Epidermal melanocyte (primary cell): ENCODE measurements around the gene HERC3.

Experiments used
- DNase-seq: peaks from one replicate; pipeline ENCODE4 v3.0.0; 2011; ENCODE audit warnings: low spot score; ENCODE audit not compliant: insufficient read length

Gene HERC3

DNA sequence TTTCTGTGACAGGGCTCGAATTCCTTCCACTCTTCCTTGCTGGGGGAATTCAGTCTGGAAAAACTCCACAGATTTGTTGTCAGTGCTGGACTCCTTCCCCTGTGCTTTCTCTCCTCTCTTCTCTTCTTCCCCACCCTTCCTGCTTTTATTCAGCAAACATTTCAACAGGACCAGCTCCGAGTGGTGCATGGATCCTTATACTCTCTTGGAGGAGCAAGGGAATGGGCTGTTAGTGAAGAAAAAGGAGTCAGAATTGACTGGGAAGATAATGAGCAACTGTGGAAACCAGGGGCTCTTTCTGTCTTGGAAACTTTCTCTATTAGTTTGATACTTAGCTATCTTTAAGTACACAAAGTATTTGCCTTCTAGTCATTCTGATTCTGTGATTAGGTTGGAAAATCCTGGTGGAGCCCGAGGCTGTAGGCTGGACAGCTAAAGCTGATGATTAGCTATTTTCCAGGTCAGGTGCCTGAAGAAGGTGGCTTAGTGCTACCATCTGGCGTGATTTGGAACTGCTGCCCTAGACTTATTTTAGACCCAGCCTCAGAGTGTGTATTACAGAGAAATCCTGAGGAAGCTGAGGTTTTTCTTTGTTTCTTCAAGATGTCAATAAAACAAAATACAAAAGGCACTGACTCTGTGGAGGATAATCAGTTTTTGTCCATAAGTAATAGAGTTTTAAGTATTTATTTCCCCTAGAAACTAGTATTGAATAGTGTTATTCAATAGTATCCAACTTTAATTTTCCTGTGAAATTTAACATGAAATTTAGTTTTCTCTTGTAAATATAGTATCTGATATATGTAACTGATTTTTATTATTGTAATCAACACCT lies 67.0 kb downstream of the HERC3 start:
- DNase-seq, result peak; percentile 38

DNA sequence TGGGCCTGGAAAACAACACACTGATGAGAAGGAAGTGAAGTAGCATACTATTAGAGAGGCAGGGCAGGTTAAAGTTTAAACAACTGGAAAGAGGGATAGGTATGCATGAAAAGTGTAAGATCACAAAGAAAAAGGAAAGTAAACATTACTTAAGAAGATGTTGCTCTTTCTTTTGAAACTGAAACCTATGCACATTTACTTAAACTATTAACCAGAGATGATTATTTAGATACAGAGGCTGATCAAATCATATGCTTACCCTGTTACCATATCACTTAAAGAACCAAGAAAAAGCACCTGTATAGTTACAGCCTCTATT lies 67.6 kb downstream of the HERC3 start:
- no peak for DNase-seq

DNA sequence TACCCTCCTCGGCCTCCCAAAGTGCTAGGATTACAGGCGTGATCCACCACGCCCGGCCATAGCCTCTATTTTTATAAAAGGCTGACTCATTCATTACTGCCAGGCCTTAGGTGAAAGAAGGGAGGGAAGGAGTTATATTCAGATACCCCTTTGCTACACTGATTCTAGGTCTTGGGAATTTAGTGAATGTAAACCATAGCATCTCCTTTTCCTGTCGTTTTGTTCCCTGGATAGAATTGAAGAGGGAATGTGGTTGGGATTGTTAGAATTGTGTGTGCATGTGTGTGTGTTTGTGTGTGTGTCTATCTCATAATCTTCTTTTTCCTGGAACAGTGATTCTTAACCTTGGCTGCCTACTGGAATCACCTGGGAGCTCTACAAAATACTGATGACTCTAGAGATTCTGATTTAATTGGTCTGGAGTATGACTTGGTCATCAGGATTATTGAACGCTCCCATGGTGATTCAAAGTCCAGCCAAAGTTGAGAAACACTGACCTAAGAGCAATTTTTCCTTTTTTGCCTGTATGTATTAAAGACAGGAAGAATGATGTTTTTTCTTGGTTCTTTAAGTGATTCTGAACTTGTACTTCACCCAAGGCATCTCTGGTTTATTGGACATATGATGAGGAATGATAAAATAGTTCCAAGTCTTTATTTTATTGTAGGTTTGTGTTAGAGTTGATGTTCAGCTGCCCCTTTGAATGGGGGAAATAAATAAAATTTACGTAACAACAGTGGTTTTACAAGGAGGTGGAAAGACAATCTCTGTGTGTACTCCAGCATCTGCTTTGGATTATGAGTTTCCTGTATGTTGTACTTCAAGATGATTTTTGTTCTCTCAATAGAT lies 68.4 kb downstream of the HERC3 start:
- no peak for DNase-seq

DNA sequence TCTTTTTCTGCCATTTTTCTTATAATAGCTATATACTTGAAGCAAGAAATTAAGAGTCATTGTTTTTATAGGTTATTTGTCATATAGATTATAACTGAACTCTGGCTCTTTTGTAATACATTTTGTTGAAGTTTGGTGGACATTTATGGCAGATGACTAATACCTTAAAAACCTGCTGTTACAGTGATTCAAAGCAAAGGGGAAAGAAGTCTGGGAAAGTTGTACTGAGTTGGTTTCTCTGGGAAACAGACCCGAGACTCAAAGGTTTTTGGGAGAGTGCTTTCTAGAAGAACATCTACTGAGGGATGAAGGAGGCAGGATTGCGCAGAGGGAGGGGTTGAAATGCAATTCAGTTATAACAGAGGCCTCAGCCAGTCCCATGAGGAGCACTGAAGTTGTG lies 69.5 kb downstream of the HERC3 start:
- no peak for DNase-seq

DNA sequence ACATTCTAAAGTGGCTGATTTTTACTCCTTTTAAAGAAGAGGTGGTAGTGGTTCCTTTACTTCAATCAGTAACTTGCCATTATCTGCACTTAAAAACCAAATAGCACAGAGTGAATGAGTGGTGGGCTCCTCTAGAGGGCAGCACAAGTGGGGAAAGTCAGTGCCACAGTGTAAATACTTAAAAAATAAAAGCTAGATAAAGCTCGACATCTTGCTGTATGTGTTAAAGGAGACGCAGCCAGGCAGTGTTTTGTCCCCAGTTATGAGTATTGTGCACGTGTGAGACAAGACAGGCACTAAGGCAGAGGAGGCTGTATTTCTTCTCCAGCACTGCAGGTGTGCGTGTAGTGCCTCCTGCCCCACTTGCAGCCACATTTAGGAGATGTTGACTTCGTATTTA lies 80.7 kb downstream of the HERC3 start:
- no peak for DNase-seq

DNA sequence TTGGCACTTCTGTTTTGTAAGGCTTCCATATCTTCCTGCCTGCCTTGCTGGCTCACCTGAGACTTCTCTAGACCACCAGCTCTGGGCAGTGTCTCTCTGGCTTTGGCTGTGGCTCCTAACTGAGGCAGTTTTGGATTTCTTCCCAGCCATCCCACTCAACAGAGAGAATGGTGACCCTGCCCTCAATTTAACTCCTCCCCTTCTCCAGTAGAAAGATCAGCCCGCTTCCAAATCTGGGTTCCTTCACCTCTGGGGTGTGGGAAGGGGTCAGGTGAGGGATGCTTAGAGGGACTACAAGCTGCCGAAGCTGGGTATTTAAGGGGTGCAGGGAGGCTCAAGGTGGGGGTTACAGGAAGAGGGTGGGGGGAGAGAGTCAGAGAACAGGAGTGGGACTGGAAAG lies 81.6 kb downstream of the HERC3 start:
- DNase-seq, result no peak

DNA sequence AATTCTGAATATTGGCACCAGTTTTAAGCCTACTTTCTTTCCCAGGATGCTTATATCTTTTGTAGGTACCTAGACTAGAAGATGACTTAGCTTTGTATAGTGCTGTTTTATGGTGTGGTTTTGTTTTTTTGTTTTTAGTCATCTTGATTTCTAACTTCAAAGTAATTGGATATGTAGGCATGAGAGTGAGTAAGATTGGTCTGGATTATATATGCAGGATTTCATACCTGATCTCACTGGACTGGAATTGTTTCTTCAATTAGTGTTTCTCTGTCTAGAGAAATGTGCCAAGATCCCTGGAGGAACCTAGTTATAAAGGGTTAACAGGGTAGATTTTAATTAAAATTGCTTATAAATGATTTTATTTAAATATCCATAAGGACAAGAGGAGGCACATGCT lies 82.3 kb downstream of the HERC3 start:
- no peak for DNase-seq

DNA sequence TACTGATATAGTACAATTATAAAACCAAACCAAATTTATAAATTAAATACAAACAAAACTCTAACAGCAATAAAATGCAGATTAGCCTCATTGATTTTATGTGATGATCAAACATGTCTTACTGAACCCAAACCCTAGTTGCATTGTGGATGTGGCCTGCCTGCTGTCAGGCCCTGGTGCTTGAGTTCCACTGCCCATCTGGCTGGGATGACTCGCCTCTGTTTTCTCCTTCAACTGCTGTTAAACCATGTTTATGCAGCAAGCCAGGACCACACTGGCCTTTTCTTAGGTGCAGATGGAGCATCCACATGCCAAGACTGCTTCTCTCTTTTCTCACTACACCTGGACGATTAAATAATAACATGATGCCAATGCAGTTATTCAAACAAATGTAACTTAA lies 82.7 kb downstream of the HERC3 start:
- no peak for DNase-seq

DNA sequence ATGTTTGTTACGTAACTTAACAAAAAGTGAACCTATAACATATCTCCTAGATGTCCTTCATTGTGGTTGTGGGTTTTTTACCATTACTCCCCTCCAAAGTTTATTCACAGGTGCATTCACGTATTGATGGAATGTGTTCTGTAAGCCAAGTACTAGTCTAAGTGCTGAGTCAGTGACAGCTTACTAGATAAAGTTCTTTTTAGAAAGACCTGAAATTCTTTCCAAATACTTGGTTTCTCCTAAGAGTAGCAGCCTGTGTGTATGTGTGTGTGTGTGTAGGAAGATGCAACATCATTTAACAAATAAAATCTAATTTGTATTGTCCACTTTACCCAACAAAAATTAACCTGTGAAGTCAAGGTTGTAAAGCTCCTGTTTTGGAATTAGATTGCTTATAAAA lies 83.3 kb downstream of the HERC3 start:
- DNase-seq, result no peak

DNA sequence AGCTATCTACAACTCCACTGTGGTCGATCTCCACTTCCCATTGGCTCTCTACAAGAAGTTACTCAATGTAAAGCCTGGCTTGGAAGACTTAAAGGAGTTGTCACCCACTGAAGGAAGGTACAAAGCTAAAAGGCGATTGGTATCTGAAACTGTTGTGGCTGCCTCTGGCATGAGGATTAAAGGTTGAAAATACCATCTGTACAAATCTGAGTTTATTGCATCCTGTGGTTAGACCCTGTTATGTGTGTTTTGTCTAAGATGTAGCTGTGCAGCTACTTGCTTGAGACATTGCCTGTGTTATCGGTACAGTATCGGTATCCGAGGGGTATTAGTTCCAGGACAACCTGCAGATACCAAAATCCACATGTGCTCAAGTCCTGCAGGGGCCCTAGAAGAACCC lies 88.9 kb downstream of the HERC3 start:
- no peak for DNase-seq

DNA sequence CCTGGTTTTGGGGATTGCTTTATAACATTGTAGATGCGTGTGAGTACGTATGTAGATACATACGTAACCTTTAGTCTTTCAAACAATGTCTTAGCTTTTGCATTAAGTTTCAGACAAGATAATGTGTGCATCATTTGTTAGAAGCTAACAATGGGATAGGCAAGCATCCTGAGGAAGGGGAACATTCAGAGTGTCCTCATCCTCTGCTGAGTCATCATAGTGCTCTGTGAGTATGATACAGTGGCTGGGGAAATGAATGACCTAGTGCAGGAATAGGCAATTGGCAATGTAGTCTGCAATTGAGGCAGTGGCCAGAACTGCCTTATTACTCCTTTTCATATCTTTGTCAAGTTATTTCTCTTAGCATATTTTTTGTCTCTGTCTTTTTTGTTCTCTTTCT lies 98.1 kb downstream of the HERC3 start:
- DNase-seq, result no peak

DNA sequence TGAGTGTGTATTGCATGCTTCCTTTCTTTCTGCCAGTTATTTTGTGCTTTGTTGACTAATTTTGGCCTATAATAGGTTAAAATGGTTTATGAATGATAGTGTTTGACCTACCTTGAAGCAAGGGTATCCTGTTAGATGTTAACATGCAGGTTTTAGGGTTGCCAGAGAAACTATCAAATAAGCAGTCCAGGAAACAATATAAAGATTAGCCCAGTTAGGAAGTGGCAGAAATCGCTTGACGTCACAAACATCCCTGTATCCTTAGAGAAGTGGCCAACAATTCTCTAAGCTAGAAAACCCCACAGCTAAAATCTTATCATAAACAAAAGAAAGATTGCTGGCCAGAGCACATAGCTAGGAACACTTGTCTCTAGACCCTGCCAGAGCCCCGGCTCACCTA lies 101.5 kb downstream of the HERC3 start:
- no peak for DNase-seq

DNA sequence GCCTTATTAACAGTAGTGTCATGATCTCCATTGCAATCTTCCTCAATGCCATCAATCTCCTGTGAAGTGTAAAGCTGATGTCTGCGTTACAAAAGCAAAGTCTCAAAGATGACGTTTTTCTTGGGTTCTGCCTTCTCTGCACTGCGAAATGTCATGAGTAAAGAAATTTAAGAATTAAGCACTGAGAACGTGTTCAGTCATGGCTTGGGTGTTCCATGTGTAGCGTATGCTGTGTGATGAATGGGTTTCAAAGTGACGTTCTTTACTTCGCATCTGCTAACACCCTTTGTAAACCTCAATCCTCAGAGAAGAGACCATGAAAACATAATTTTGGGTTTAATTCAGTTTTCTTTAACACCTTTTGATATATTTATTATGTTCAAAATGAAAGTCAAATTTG lies 104.3 kb downstream of the HERC3 start:
- DNase-seq, result no peak

DNA sequence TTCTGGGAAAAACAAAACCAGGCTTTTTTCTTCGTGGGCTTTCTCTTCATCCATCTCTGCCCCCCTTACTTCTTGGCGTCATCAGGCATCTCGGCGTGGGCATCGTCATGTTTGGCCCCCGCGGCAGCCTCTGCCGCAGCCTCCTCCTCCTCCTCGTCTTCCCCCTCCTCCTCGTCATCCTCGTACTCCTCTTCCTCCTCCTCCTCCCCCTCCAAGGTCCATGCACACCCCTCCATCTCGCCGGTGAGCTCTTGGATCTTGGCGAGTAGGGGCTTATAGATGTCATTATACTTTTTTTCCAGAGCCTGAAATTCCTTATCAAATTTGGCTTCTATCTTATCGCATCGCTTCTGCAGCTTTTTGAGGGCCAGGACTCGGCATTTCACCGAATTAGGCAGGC lies 104.9 kb downstream of the HERC3 start:
- no peak for DNase-seq

DNA sequence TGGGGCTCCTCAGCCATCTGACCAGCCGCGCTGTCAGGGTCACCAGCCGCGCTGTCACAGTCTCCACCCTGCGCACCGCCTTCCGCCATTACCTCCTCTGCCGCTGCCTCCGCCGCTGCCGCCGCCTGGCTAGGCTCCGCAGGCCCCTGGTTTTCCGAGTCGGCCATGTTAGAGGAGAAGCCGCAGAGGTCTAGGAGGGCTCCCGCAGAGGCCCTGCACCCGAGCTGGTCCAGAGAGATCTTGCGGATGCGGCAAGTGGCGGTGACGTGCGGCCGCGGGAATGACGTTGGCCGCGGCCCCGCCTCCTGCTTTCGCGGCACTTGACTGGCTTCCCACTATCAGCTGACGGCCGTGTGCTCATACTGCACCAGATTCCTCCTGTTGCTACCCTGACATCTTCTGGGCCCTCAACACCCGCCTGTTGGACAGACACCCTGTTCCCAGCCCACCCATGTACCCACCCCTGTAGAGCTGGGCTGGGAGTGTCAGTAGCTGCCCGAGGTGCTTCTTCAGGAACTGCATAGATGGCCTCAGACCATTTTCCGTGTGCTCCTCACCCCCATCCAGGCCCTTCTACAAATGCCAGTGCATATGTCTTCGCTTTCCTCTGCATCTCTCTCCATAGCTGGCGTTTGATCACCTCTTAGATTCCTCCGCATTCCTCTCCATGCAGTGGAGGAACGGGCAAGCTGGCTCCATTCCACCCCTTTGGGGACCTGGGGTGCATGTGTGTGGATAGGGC lies 105.5 kb downstream of the HERC3 start, which contains the start of gene NAP1L5:
Gene NAP1L5, minus strand, starts transcription at position 242 of the 742 bp plus-strand sequence. Its CDS starts 75 bp downstream, at position 167.
- DNase-seq, result no peak

DNA sequence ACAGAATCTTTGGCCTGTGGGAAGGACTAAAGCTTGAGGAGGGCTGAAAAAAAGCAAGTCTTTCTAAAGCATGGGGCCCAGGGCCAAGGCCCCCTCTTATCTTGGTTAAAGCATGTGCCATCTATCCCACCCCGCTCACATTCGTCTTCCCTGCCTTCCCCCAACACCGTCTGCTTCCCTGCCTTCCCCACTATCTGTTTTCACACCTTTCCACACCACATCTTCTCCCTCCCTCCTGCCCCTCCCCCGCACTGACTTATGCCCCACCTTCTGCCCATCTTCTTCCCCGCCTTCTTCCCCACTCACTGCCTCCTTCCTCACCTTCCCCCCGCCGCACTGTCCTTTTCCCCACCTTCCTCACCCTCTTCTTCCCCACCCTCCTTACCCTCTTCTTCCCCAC lies 106.2 kb downstream of the HERC3 start:
- DNase-seq, result no peak

DNA sequence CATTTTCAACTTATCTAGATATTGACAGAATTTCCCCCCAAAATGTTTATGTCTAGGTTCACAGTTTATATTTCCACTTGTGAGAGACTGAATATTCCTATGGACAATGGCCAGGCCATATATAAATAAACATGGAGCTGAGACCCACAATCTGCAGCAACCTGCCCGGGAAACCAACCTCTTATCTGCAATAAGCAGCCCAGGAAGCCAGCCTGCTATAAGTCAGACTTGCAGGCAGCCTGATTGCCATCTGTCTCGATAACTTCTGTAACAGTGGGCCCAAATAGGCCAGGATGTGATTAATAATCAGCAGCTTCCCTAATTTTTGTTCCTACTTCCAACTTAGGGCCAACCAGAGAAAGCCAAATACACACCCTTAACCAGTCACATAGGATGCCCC lies 110.5 kb downstream of the HERC3 start:
- DNase-seq, result no peak

DNA sequence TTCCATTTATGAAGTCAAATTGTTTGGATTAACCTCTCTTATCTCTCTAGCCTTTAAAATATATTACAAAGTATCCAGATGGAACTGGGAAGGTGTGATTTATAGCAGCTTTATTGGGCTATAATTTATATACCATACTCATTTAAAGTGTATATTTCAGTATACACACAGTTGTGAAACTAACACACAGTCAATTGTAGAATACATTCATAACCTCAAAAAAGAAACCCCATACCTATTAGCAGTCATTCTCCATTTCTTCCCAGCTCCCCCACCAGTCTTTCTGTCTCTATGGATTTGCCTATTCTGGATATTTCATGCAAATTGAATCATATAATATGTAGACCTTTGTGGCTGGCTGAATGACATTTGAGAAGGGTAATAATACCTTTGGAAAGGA lies 112.9 kb downstream of the HERC3 start:
- no peak for DNase-seq

DNA sequence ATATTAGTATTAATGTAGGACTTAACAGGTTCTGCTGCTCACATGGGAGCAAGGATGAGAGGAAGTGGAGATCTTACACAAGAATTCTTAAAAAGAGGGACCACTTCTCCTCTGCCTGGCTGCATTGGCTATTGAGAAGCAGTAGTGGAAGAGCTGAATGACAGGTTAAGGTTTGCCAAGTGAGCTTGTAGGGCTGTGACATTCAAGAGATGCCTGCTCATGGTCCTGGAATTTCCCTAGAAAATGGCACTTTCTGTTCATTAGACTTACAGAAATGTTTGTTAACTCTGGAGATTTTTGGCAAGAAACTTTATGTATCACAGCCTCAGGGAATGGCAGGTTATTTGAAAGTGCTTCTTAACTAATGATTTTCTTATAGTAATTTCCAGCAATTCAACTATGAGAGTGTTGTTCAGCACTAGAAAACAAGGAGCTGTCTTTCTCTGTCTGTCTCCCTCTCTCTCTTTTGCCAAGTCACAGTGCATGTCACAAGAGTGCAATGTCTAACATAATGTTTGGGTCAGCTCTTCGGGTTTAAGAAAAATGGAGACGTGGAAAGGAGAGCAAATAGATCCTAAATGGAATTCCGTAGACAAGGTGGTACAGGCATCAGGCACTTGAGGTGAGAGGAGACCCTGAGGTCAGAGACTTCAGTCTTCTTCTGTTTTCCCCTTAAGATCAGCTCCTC lies 113.7 kb downstream of the HERC3 start:
- no peak for DNase-seq

DNA sequence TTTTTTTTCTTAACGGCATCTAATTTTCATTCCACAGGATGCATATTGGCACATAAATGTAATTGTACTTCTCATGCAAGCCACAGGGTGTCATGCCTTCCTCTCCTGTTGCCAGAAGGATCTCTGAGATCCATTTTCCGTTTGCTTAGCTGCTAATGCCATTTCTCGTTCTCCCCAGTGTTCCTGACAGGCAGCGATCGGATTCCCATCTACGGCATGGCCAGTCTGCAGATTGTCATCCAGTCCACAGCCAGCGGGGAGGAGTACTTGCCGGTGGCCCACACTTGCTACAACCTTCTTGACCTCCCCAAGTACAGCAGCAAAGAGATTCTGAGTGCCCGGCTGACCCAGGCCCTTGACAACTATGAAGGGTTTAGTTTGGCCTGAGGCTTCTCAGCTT lies 114.3 kb downstream of the HERC3 start:
- no peak for DNase-seq

DNA sequence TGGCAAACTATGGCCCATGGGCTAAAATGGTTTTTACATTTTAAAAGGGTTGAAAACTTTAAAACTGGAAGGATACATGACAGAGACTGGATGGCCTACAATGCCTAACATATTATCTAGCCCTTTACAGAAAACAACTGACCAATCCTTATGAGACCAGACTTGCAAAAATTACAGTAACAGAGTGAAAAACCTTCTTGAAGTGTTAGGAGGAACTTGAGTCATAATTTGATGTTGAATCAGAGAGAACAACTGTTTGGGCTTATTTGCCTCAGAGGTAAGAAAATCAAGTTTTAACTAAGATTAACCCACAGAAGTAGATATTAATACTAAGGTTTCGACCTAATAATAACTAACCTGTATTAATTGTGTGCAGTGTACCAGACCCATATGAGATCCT lies 117.7 kb downstream of the HERC3 start:
- DNase-seq, result no peak

DNA sequence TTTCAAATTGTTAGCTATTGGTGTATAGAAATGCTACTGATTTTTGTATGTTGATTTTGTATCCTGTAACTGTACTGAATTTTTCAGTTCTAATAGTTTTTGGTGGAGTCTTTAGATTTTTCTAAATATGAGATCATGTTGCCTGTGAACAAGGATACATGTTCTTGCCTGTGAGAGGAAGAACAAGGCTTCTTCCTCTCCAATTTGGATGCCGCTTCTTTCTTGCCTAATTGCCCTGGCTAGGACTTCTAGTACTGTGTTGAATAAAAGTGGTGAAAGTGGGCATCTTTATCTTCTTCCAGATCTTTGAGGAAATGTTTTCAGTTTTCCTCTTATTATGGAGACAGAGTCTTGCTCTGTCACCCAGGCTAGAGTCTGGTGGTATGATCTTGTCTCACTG lies 121.5 kb downstream of the HERC3 start:
- DNase-seq, result no peak
